ENCODE results near the gene GPATCH2L.

- TF ChIP-seq, protein P1, sequence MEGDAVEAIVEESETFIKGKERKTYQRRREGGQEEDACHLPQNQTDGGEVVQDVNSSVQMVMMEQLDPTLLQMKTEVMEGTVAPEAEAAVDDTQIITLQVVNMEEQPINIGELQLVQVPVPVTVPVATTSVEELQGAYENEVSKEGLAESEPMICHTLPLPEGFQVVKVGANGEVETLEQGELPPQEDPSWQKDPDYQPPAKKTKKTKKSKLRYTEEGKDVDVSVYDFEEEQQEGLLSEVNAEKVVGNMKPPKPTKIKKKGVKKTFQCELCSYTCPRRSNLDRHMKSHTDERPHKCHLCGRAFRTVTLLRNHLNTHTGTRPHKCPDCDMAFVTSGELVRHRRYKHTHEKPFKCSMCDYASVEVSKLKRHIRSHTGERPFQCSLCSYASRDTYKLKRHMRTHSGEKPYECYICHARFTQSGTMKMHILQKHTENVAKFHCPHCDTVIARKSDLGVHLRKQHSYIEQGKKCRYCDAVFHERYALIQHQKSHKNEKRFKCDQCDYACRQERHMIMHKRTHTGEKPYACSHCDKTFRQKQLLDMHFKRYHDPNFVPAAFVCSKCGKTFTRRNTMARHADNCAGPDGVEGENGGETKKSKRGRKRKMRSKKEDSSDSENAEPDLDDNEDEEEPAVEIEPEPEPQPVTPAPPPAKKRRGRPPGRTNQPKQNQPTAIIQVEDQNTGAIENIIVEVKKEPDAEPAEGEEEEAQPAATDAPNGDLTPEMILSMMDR (IDR thresholded peaks at IDR 0.05; ENCODE audit: low read depth, low read length) = no peak
- TF ChIP-seq EZH2phosphoT487 (IDR thresholded peaks at IDR 0.05; ENCODE audit: low read depth) = no peak
These were observed 100.7 kb downstream of the GPATCH2L start for GRCh38 chr14:76252471-76252870.
